ENCODE results near the gene GRIN2B. TPM values are rescaled to one million over a fixed set of nuclear protein-coding genes. Genes with fewer than 3 reads are reported as not detected.

The GRIN2B gene
- total and polyA plus RNA-seq, 2 of the 13 experiments (the other 11 are each of a cell fraction or from before 2014, with no cell fraction given), result 0.05 to 0.13 TPM

DNA sequence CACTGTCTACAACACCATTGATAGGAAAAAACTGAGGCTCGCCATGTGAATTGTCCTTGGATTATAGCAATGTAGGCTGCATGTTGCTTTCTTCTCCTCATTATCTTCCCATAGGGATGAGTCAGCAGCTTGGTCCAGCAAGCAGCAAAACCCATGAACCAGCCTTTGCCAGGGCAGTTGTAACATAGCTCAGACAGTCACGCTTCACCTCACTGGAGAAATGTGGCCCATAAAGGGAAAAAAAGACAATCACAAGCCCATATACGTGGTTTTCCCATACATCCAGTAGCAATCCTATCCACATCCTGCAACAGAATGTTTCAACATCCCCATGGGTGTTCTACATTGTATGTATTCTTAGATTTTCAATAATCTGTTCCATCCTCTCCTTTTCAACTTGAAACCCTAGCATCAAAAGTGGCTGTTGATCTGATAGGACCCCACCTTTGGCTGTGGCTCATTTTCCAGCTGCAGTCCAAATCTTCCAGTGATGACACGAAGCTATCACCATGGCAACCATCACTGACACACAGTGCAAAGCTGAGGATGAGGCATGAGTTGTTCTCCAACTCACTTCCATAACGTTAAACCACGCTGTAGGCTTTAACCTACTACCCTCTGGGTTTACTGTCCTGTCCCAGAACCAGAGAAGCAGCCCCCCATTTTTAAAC lies 34.0 kb downstream of the GRIN2B start:
- POLR2A ChIA-PET, result no interaction called here
- no peak for FAIRE-seq
- ATAC-seq, result no peak
- in situ Hi-C loops (cut with HindIII; ENCODE audit: extremely low pct_ligation_motif_present, low pct_unique_long_range_greater_than_20kb) (loop anchor here (25.0 kb wide), 1 partner anchor 210 kb away; no protein-coding TSS in a partner anchor), intact Hi-C loops (cut with micrococcal nuclease; ENCODE audit: unreplicated experiment) (no loop called here)
- Histone ChIP-seq H3K9ac (ENCODE audit: insufficient read depth, low read depth, low read length) (no peak overlapping the region), H3K27ac (ENCODE audit: extremely low read length, insufficient read depth, low read length) (no peak overlapping the region), H3K9me3 (ENCODE audit: low read length) (no peaks in the 10 kb centered on the region), H4K20me1 (ENCODE audit: insufficient read depth, low read length) (no peaks in the 10 kb centered on the region), H3K4me1 (ENCODE audit: insufficient read depth, low read length) (no peaks in the 10 kb centered on the region), H2AFZ (ENCODE audit: low read length) (no peak overlapping the region), H3K4me3 (replicated peaks in 1 of 3; ENCODE audit: insufficient read depth in 1 of 3, low read depth in 2 of 3, low read length in 3 of 3) (no peak overlapping the region), H3K79me2 (ENCODE audit: insufficient read depth, low read length) (no peaks in the 10 kb centered on the region), H3K4me2 (ENCODE audit: low read depth, low read length) (no peak overlapping the region), H3K27me3 (ENCODE audit: control insufficient read depth in 1 of 2, insufficient read depth in 2 of 2, low read length in 2 of 2) (no peaks in the 10 kb centered on the region; a peak in 1 of 5 replicates), H3K36me3 (replicated peaks in 1 of 2; ENCODE audit: control insufficient read depth in 1 of 2, insufficient read depth in 2 of 2, low read length in 2 of 2) (no peaks in the 10 kb centered on the region)
- TF ChIP-seq RFX1 (IDR thresholded peaks at IDR 0.05) (peak; percentile 9; the same call in 1 of the 2 replicates), MEIS2 (CRISPR knock-in tag; IDR thresholded peaks at IDR 0.05) (no peak), CREM (IDR thresholded peaks at IDR 0.05) (no peak), CREM (CRISPR knock-in tag; IDR thresholded peaks at IDR 0.05) (no peak)
- DNase-seq (ENCODE audit: low spot score), result no peak
- 5% methylated on average over 5 of the region's 6 CpGs for WGBS (ENCODE audit: low lambda C conversion rate)
- BruUV-seq (replicated peaks), result no TSS peak
- CTCF ChIA-PET (ENCODE audit: low intra/inter-chr PET ratio, low total read pairs), result no interaction called here

- Histone ChIP-seq H3K27ac (ENCODE audit: extremely low read length, insufficient read depth, low read length) (no peak overlapping the region), H3K27me3 (ENCODE audit: control insufficient read depth in 1 of 2, insufficient read depth in 2 of 2, low read length in 2 of 2) (no peaks in the 10 kb centered on the region; a peak in 1 of 5 replicates), H3K36me3 (replicated peaks in 1 of 2; ENCODE audit: control insufficient read depth in 1 of 2, insufficient read depth in 2 of 2, low read length in 2 of 2) (no peaks in the 10 kb centered on the region), H3K4me2 (ENCODE audit: low read depth, low read length) (no peak overlapping the region), H3K9ac (ENCODE audit: insufficient read depth, low read depth, low read length) (no peak overlapping the region), H2AFZ (ENCODE audit: low read length) (no peak overlapping the region), H3K79me2 (ENCODE audit: insufficient read depth, low read length) (no peaks in the 10 kb centered on the region), H4K20me1 (ENCODE audit: insufficient read depth, low read length) (no peaks in the 10 kb centered on the region), H3K4me1 (ENCODE audit: insufficient read depth, low read length) (peaks cover 10% of the 10 kb centered on the region), H3K4me3 (replicated peaks in 1 of 3; ENCODE audit: insufficient read depth in 1 of 3, low read depth in 2 of 3, low read length in 3 of 3) (no peak overlapping the region), H3K9me3 (ENCODE audit: low read length) (no peaks in the 10 kb centered on the region)
- ChIA-PET CTCF (ENCODE audit: low intra/inter-chr PET ratio, low total read pairs) (no interaction called here), POLR2A (no interaction called here)
- no peak for ATAC-seq
- no peak for DNase-seq (ENCODE audit: low spot score)
- intact Hi-C loops (cut with micrococcal nuclease; ENCODE audit: unreplicated experiment) (no loop called here), in situ Hi-C loops (cut with HindIII; ENCODE audit: extremely low pct_ligation_motif_present, low pct_unique_long_range_greater_than_20kb) (loop anchor here (25.0 kb wide), 1 partner anchor 208 kb away; no protein-coding TSS in a partner anchor)
- no TSS peak for BruUV-seq (replicated peaks)
- no peak for FAIRE-seq
- TF ChIP-seq, protein P1, sequence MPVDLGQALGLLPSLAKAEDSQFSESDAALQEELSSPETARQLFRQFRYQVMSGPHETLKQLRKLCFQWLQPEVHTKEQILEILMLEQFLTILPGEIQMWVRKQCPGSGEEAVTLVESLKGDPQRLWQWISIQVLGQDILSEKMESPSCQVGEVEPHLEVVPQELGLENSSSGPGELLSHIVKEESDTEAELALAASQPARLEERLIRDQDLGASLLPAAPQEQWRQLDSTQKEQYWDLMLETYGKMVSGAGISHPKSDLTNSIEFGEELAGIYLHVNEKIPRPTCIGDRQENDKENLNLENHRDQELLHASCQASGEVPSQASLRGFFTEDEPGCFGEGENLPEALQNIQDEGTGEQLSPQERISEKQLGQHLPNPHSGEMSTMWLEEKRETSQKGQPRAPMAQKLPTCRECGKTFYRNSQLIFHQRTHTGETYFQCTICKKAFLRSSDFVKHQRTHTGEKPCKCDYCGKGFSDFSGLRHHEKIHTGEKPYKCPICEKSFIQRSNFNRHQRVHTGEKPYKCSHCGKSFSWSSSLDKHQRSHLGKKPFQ (CRISPR knock-in tag; IDR thresholded peaks at IDR 0.05; ENCODE audit: insufficient replicate concordance), result no peak
- TF ChIP-seq, protein P2, sequence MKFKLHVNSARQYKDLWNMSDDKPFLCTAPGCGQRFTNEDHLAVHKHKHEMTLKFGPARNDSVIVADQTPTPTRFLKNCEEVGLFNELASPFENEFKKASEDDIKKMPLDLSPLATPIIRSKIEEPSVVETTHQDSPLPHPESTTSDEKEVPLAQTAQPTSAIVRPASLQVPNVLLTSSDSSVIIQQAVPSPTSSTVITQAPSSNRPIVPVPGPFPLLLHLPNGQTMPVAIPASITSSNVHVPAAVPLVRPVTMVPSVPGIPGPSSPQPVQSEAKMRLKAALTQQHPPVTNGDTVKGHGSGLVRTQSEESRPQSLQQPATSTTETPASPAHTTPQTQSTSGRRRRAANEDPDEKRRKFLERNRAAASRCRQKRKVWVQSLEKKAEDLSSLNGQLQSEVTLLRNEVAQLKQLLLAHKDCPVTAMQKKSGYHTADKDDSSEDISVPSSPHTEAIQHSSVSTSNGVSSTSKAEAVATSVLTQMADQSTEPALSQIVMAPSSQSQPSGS (CRISPR knock-in tag; IDR thresholded peaks at IDR 0.05), result no peak
- TF ChIP-seq ATM (IDR thresholded peaks at IDR 0.05; ENCODE audit: borderline replicate concordance) (no peak), ZNF3 (CRISPR knock-in tag; IDR thresholded peaks at IDR 0.05) (no peak), CREB3 (CRISPR knock-in tag; IDR thresholded peaks at IDR 0.05) (no peak), HDAC6 (IDR thresholded peaks at IDR 0.05; ENCODE audit: low read depth, low read length) (no peak), ZNF317 (CRISPR knock-in tag; IDR thresholded peaks at IDR 0.05) (no peak), NBN (conservative IDR thresholded peaks at IDR 0.05) (no peak)
- TF ChIP-seq, protein P3, sequence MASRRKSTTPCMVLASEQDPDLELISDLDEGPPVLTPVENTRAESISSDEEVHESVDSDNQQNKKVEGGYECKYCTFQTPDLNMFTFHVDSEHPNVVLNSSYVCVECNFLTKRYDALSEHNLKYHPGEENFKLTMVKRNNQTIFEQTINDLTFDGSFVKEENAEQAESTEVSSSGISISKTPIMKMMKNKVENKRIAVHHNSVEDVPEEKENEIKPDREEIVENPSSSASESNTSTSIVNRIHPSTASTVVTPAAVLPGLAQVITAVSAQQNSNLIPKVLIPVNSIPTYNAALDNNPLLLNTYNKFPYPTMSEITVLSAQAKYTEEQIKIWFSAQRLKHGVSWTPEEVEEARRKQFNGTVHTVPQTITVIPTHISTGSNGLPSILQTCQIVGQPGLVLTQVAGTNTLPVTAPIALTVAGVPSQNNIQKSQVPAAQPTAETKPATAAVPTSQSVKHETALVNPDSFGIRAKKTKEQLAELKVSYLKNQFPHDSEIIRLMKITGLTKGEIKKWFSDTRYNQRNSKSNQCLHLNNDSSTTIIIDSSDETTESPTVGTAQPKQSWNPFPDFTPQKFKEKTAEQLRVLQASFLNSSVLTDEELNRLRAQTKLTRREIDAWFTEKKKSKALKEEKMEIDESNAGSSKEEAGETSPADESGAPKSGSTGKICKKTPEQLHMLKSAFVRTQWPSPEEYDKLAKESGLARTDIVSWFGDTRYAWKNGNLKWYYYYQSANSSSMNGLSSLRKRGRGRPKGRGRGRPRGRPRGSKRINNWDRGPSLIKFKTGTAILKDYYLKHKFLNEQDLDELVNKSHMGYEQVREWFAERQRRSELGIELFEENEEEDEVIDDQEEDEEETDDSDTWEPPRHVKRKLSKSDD (CRISPR knock-in tag; IDR thresholded peaks at IDR 0.05; ENCODE audit: low read depth), result no peak
These were observed 35.8 kb downstream of the GRIN2B start for GRCh38 chr12:13945641-13946040.

Data from HepG2 (cell line).